ENCODE measurements around the gene ATP6V0E1.
"Not testable (repeated sequence)": the region's sequence is repeated elsewhere in the genome, so short reads cannot be mapped to it uniquely, and the experiment has no call there.

ATP6V0E1 gene

DNA sequence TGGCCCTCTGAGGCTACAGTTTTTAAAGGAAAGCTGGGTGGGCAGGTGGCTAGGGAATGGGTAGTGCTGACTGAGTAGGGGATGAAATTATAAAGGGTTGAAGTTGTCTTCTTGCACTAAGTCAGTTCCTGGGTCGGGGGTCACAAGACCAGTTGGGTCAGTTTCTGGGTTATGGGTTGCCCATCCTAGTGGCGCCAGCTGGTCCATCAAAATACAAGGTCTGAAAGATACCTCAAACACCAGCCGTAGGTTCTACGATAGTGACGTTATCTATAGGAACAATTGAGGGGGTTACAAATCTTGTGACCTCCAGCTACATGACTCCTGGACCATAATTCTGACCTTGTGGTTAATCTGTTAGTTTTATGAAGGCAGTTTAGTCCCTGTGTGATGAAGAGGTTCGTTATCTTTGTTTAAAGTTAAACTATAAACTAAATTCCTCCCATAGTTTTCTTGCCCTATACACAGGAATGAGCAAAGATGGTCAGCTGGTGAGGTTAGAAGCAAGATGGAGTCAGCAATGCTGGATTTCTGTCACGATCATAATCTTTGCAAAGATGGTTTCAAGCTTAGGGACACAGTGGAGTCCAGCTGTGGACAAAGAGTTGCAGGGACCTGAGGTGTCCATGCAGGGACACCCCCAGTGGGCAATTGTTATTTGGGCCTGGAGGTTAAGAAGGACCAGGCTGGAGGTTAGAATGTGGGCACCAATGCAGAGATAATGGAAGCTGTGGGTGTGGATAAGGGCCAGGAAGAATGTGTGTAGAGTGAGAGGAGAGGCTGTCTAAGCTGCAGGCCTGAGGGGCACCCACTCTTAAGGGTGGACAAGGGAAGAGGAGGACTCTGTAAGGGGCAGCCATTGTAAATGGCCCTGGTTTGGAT lies 58.6 kb downstream of the ATP6V0E1 start:
- DNase-seq = no peak

GRCh38 chr5:173042763-173043107 lies 59.2 kb downstream of the ATP6V0E1 start:
- no peak for DNase-seq

- no peak for DNase-seq
Measured at GRCh38 chr5:173045474-173045873, 61.9 kb downstream of the ATP6V0E1 start.

- not testable (repeated sequence) for DNase-seq
Measured at GRCh38 chr5:173047096-173047837, 63.7 kb downstream of the ATP6V0E1 start.

- no peak for DNase-seq
Measured at GRCh38 chr5:173047838-173048105, 64.2 kb downstream of the ATP6V0E1 start.

DNA sequence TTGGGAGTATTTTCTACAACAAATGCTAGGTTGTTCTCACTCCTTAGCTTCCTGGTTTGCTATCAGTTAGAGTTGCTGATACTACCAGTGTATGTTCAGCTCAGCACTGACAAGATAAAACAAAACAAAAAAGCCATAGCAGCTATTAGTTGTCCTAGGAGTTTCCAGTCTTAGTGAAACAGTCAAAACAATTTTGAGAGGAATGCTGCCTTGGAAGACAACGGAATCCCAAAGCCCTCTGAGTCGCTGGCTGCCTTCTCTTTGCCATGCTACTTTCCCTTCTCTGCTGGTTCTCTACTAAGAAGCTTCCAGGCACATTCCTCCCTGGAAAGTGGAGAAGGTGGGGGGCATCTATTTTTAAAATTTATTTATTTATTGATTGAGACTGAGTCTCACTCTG lies 67.2 kb downstream of the ATP6V0E1 start:
- DNase-seq = no peak

- DNase-seq = no peak
Measured at GRCh38 chr5:173051746-173052145, 68.2 kb downstream of the ATP6V0E1 start.

GRCh38 chr5:173053041-173053440 lies 69.5 kb downstream of the ATP6V0E1 start:
- DNase-seq = no peak

GRCh38 chr5:173055042-173055721 lies 71.6 kb downstream of the ATP6V0E1 start:
- DNase-seq = no peak

DNA sequence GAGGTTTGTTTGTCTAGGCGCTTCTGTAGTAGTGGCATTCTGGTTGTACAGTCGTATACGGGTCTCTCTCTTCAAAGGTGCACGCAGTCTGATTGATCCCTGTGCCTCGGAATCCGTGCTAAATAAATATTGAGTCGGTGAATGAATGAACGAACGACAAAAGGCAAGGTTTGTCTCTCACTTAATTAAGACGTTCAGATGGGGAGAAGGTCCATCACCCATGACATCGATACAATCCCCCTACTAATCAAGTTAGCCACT lies 72.1 kb downstream of the ATP6V0E1 start:
- DNase-seq = no peak

DNA sequence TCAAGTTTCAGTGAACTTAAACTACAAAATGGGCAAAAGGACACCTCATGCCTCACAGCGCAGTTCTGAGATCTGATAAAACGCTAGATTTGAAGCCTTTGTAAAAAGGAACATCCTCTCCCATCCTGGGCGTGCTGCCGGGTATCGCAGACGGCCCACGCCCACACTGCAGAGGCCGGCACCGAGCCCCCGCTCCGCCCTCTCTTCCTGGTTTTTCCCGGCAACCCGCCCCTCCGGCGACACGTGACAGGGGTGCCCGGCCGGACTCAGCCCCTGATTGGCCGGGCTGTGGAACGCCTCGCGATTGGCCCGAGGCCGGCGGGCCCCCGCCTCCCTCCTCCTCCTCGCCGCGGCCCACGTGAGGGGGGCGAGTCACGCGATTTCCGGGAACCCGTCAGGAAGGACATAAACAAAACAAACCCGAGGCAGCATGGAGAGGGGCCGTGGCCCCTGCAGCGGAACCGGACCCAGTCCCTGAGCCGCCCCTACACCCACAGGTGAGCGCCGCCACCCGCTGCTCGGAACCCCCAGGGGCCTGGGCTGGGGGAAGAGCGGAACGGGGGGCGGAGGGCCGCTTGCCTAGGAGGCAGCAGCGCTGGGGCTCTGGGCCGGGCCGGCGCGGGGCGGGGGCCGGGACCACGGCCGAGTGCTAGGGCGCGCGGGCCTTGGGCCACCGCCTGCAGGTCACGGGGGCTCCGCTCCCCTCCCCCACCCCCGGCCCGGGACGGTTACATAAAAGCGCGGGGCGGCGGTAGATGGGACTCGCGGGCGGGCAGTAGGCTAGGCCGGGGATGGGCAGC lies 72.6 kb downstream of the ATP6V0E1 start, which contains the start of gene CREBRF:
Gene CREBRF, plus strand, starts transcription at position 370 of the 800 bp plus-strand sequence. CDS start 24,424 bp downstream, outside the sequence.
- DNase-seq = peak; percentile 83

GRCh38 chr5:173056783-173057061 lies 73.2 kb downstream of the ATP6V0E1 start:
- no peak for DNase-seq

DNA sequence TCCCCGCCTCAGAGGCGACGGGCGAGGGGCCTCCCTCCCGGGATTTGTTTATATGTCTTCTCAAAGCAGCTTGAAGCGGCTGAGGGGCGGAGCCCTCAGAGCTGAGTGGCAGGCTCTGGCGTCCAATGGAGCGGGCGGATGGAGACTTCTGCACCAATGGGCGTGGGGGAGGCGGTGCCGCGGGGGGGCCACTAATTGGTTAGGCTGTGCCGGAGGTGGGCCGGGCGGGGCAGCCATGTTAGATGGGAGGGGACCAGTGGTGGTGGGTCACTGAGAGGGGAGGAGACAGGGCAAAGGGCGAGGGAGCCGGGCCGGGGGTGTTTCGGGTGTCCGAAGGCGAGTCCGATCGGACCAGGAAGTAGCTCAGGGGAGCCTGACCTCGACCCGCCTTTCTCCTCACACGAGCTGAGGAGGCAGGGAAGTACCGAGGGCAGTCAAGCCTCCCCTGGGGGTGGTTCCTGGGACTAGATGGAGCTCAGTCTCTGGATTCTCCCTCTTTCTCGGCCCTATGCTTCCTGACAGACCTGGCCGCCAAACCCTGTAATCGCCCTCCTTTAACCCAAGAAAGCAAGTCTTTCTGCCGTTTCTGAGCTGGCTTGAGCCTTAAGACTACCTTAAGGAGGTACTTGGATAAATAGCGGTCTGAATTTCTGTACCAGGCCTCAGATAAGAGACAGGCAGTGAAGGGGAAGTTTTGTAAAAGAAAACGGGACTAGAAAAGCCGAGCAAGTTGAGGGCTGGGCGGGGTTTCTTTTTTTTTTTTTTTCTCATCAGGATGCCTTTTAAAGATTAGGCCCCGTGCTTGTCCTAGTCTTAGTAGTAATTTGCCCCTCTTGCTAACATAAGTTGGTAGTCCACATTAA lies 73.7 kb downstream of the ATP6V0E1 start:
- DNase-seq = peak; percentile 86

- no peak for DNase-seq
Measured at GRCh38 chr5:173062141-173062540, 78.6 kb downstream of the ATP6V0E1 start.

- no peak for DNase-seq
Measured at GRCh38 chr5:173065155-173065554, 81.6 kb downstream of the ATP6V0E1 start.

DNA sequence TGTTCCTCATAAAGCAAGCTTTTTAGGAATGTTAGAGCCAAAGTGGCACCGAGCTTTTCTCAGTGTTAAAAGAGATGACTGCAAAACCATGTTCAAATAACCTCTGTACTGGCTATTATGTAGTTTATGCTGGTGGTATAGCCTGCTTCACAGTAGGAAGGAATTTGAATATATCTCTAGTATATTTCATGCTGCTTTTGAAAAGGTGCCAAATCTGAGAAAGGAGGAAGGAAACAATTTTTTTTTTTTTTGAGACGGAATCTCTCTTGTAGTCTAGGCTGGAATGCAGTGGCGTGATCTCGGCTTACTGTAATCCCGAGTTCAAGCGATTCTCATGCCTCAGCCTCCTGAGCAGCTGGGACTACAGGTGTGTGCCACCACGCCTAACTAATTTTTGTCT lies 86.1 kb downstream of the ATP6V0E1 start:
- no peak for DNase-seq

- no peak for DNase-seq
Measured at GRCh38 chr5:173075137-173075843, 91.7 kb downstream of the ATP6V0E1 start.

DNA sequence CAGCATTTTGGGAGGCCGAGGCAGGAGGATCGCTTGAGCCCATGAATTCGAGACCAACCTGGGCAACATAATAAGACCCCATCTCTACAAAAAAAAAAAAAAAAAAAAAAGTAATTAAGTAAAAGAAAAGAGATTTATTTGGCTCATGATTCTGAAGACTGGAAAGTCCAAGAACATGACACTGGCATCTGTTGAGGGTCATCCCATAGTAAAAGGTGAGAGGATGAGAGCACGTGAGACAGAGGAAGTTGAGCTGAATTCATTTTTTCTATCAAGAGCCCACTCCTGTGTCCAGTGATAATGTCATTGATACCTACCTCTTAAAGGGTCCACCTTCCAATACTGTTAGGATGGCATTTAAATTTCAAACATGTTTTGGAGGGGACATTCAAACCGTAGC lies 92.4 kb downstream of the ATP6V0E1 start:
- DNase-seq = no peak

DNA sequence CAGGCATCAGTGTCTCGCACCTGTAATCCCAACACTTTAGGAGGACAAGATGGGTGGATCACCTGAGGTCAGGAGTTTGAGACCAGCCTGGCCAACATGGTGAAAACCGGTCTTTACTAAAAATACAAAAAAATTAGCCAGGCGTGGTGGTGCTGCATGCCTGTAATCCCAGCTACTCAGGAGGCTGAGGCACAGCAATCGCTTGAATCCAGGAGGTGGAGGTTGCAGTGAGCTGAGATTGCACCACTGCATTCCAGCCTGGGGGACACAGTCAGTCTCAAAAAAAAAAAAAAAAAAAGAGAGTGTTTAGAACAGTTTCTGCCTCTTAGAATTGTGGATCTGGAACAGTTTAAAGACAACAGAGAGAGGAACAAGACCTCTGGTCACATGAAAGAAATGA lies 92.9 kb downstream of the ATP6V0E1 start:
- not testable (repeated sequence) for DNase-seq

GRCh38 chr5:173078878-173079277 lies 95.3 kb downstream of the ATP6V0E1 start:
- DNase-seq = no peak
